GM12891 (cell line): ENCODE data around the gene HNF1A.

Experiments used
- POLR2A ChIP-seq: IDR thresholded peaks from 2 replicates; pipeline ENCODE4 v1.6.1; 2011; ENCODE audit warnings: low read depth, low read length, control low read depth
- POLR2AphosphoS5 ChIP-seq: IDR thresholded peaks from 2 replicates; pipeline ENCODE4 v1.6.1; 2011; ENCODE audit warnings: low read depth, low read length, control low read depth
- POU2F2 ChIP-seq: IDR thresholded peaks from 2 replicates; pipeline ENCODE4 v1.6.1; 2011; ENCODE audit warnings: low read depth, mild to moderate bottlenecking, control low read depth, low read length, moderate library complexity
- SPI1 ChIP-seq: IDR thresholded peaks from 2 replicates; pipeline ENCODE4 v1.6.1; 2011; ENCODE audit warnings: low read depth, low read length, control low read depth
- TAF1 ChIP-seq: IDR thresholded peaks from 2 replicates; pipeline ENCODE4 v1.6.1; 2011; ENCODE audit warnings: low read depth, low read length, control low read depth

- peak; percentile 42; the same call in 1 of the 2 replicates for TF ChIP-seq POLR2AphosphoS5
- no peak for TF ChIP-seq POLR2A
- TF ChIP-seq POU2F2 = no peak
- TF ChIP-seq TAF1 = no peak
- TF ChIP-seq SPI1 = no peak
These were observed 22.7 kb downstream of the HNF1A start for GRCh38 chr12:121001060-121001459.
